K562 (cell line): ENCODE results near the gene AHCYL1. TPM values are rescaled to one million over a fixed set of nuclear protein-coding genes. Genes with fewer than 3 reads are reported as not detected.

Experiments used
- ATAC-seq: fragments of 200-7000 bp; cut with Tn5 transposase; 3 replicates; pipeline ENCODE4 v1.9.1; 2020; ENCODE audit warnings: moderate library complexity
- BruUV-seq: library from RNA; stranded (reverse); fragments of 400-500 nt; replicated peaks from 2 replicates; lab custom pipeline; 2021; lab: Mats Ljungman, UMichigan
- CTCF ChIA-PET: fragments of 300-600 bp; formaldehyde crosslinking; extraction: SDS; loops from one replicate; lab custom pipeline; 2021; ENCODE audit warnings: low intra/inter-chr PET ratio; lab: Yijun Ruan, JAX
- POLR2A ChIA-PET: fragments of 300-600, 350-650 bp; sonication (Branson Sonifier 250); formaldehyde crosslinking; extraction: SDS; loops from one replicate; lab custom pipeline; 2021; ENCODE audit warnings: antibody characterized with exemption, inconsistent platforms; lab: Yijun Ruan, JAX
- DNase-seq, 4 experiments: peaks; one replicate each; pipeline versions ENCODE4 v3.0.0 to v3.0.0-alpha.2; 2011 to 2018; ENCODE audit warnings: low spot score in 3 of 4, mixed read lengths in 3 of 4; ENCODE audit errors: extremely low read depth in 1 of 4
- FAIRE-seq: peaks from 2 replicates; lab custom pipeline; 2011; peaks lifted over from hg19 to GRCh38; lab: Jason Lieb, UNC
- H2AFZ ChIP-seq: 2 replicates; pipeline ENCODE4 v1.6.0; 2011; ENCODE audit warnings: low read depth, low read length, control low read depth, inconsistent platforms
- H3K27ac ChIP-seq: fragments of 200-600 bp; 3 replicates; pipeline ENCODE4 v1.8.0; 2011; ENCODE audit warnings: low read depth, mild to moderate bottlenecking, control low read depth, inconsistent platforms, low read length, moderate library complexity, mixed read lengths; ENCODE audit errors: extremely low read depth
- H3K27me3 ChIP-seq, 2 experiments: fragments of 300-600 bp in 1 of 2; 2 replicates in 1 of 2; 3 replicates in 1 of 2; pipeline versions ENCODE4 v1.6.0 to v1.8.0; 2011; ENCODE audit warnings: inconsistent platforms in 2 of 2, low read length in 2 of 2, mild to moderate bottlenecking in 1 of 2, mixed read lengths in 1 of 2, moderate library complexity in 1 of 2; ENCODE audit not compliant: control insufficient read depth in 2 of 2, insufficient read depth in 2 of 2
- H3K36me3 ChIP-seq: fragments of 300-600 bp; 3 replicates; pipeline ENCODE4 v1.8.0; 2011; ENCODE audit warnings: mild to moderate bottlenecking, low read length, inconsistent platforms; ENCODE audit not compliant: control insufficient read depth, insufficient read depth
- H3K4me1 ChIP-seq, 2 experiments: fragments of 200-600 bp in 1 of 2; replicated peaks in 1 of 2; 2 replicates in 1 of 2; 3 replicates in 1 of 2; pipeline versions ENCODE4 v1.5.1 to v1.8.0; 2011; ENCODE audit warnings: inconsistent platforms in 2 of 2, low read length in 2 of 2, mild to moderate bottlenecking in 1 of 2, mixed read lengths in 1 of 2, moderate library complexity in 1 of 2; ENCODE audit not compliant: control insufficient read depth in 2 of 2, insufficient read depth in 2 of 2
- H3K4me2 ChIP-seq: 2 replicates; pipeline ENCODE4 v1.6.1; 2011; ENCODE audit warnings: low read length, control low read depth, inconsistent platforms, mixed read lengths; ENCODE audit not compliant: insufficient read depth
- H3K4me3 ChIP-seq: fragments of 200-600 bp; sonication (generic), shearing (Covaris generic); 2 replicates; pipeline ENCODE4 v1.5.1; 2016; ENCODE audit warnings: control low read depth, inconsistent platforms
- H3K79me2 ChIP-seq: fragments of 200-600 bp; 3 replicates; pipeline ENCODE4 v1.8.0; 2011; ENCODE audit warnings: low read length, inconsistent platforms; ENCODE audit not compliant: control insufficient read depth, insufficient read depth
- H3K9ac ChIP-seq, 2 experiments: 2 replicates each; pipeline versions ENCODE4 v1.6.0 to v1.6.1; 2011; ENCODE audit warnings: low read depth in 2 of 2, low read length in 2 of 2, control low read depth in 1 of 2, inconsistent platforms in 1 of 2, mild to moderate bottlenecking in 1 of 2, mixed read lengths in 1 of 2; ENCODE audit not compliant: insufficient read depth in 1 of 2
- H3K9me1 ChIP-seq: one replicate; pipeline ENCODE4 v1.6.0; 2011; ENCODE audit warnings: inconsistent platforms, mild to moderate bottlenecking, low read length, moderate library complexity; ENCODE audit not compliant: control insufficient read depth, insufficient read depth
- H3K9me3 ChIP-seq: replicated peaks from 2 replicates; pipeline ENCODE4 v1.5.1; 2011; ENCODE audit warnings: low read depth, low read length, inconsistent platforms; ENCODE audit not compliant: control insufficient read depth, insufficient read depth
- H4K20me1 ChIP-seq: replicated peaks from 2 replicates; pipeline ENCODE4 v1.6.1; 2011; ENCODE audit warnings: low read length, inconsistent platforms, mixed read lengths; ENCODE audit not compliant: control insufficient read depth, insufficient read depth
- CC2D1A ChIP-seq: fragments of 450-650 bp; IDR thresholded peaks from 2 replicates; pipeline ENCODE4 v1.6.1; 2017; ENCODE audit warnings: mild to moderate bottlenecking
- HES1 ChIP-seq: fragments of 450-650 bp; IDR thresholded peaks from 2 replicates; pipeline ENCODE4 v1.6.1; 2016; ENCODE audit warnings: low read depth, mild to moderate bottlenecking, moderate library complexity
- NUFIP1 ChIP-seq: fragments of 450-650 bp; IDR thresholded peaks from 2 replicates; pipeline ENCODE4 v1.6.1; 2018; ENCODE audit not compliant: partially characterized antibody
- RCOR1 ChIP-seq, 2 experiments: IDR thresholded peaks; 2 replicates each; pipeline ENCODE4 v1.6.1; 2012; ENCODE audit warnings: low read depth in 2 of 2, low read length in 2 of 2, borderline replicate concordance in 1 of 2, improper control_type of control experiment in 1 of 2
- ZNF23 ChIP-seq: fragments of 250-450 bp; sonication (Bioruptor Pico); IDR thresholded peaks from 2 replicates; pipeline ENCODE4 v1.4.0; 2020; ENCODE audit warnings: mild to moderate bottlenecking
- WGBS: fragments of 100-300 bp; shearing (Covaris generic); methylation state at CpG from one replicate; pipeline ENCODE4 v1.1.6; 2016; ENCODE audit warnings: low coverage, mixed read lengths; ENCODE audit not compliant: insufficient coverage; ENCODE audit errors: missing lambda C conversion rate; 5-methylcytosine and 5-hydroxymethylcytosine counted together
- in situ Hi-C: fragments of 300-500 bp; cut with MboI; formaldehyde crosslinking; loops from 4 replicates; pipeline ENCODE4 v1.15.0; 2018; ENCODE audit warnings: inconsistent platforms, mixed read lengths
- intact Hi-C: fragments of 100-400 bp; cut with micrococcal nuclease; formaldehyde crosslinking; loops from 2 replicates; pipeline ENCODE4 v1.14.2; 2022
- polyA plus RNA-seq, 8 experiments: library from polyadenylated mRNA; depleted of rRNA in 4 of 8; stranded (reverse) in 5 of 8; unstranded in 3 of 8; fragments of >200 nt; fragmentation: Nextera tagmentation in 2 of 8; fragmentation: Illumina TruSeq in 1 of 8; extraction: Ambion mirVana in 2 of 8; extraction: Trizol in 1 of 8; gene quantifications; 2 replicates each; pipeline versions ENCODE4 v1.2.1 to v1.2.3, GENCODE V29; 2011 to 2014; ENCODE audit warnings: inconsistent platforms in 1 of 8, missing spikeins in 1 of 8
- total RNA-seq, 7 experiments: library from RNA; depleted of rRNA in 6 of 7; stranded (reverse); fragments of >200 nt in 6 of 7; fragmentation: Illumina TruSeq in 2 of 7; extraction: Trizol in 2 of 7; gene quantifications; 2 replicates each; pipeline versions ENCODE4 v1.2.1 to v1.2.3, GENCODE V29; 2011 to 2021; ENCODE audit warnings: low replicate concordance in 1 of 7
- TF ChIP-seq, protein P1 (sequence below): fragments of 200-400 bp; formaldehyde crosslinking; IDR thresholded peaks from 2 replicates; pipeline ENCODE4 v1.6.1; 2017; ENCODE audit warnings: mild to moderate bottlenecking, low read depth, low read length, moderate library complexity

The AHCYL1 gene
- total and polyA plus RNA-seq, 9 of the 15 experiments (the other 6 are each of a cell fraction or from before 2014, with no cell fraction given): 27.3 to 118 (median 44.5) TPM

DNA sequence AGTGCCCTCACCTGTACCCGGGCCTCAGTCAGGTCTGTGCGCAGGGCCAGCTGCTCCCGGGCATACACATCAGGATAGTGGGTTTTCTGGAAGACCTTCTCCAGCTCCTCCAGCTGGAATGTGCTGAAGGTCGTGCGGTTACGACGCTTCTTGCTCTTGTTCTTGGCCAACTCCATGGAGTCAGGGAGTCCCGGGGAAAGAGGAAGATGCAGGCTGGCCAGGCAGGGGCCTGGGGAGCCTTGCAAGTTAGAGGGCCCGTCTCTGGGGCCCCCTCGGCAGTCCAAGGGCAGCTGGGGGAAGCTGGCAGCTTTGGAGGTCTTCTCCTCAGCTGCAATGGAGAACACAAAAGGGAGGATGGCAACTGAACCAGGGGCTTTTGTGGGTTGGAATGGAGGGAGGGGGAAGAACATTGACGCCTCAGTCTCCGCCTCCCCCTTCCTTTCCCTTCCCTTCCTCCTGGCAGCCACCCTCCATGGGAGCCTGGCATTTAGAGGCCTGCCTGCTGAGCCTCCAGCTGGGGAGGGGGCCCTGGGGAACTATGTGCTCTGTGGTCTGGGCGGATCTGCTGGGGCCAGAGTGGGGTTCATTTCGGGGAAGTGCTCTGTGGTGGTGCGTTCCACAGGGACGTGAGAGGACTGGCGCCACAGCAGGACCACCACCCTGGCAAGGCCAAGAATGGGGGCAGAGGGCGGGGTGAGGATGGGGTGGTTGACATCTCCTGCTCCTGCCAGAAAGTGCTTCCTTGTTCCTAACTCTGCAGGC, 80.2 kb downstream of the AHCYL1 start:
- Histone ChIP-seq H3K9ac (peak overlapping the region in 1 of 2 experiments; percentile 32; a peak in 1 of 4 replicates), H3K9me3 (no peaks in the 10 kb centered on the region), H3K4me1 (peaks cover 7 to 11% of the 10 kb centered on the region in 2 experiments; a peak in 4 of 5 replicates), H3K9me1 (peaks cover 4% of the 10 kb centered on the region), H3K27me3 (peaks cover 0 to 11% of the 10 kb centered on the region in 2 experiments; a peak in 2 of 5 replicates), H3K4me3 (no peak overlapping the region), H3K79me2 (no peaks in the 10 kb centered on the region), H3K4me2 (no peak overlapping the region), H4K20me1 (peaks cover 8% of the 10 kb centered on the region), H2AFZ (no peak overlapping the region), H3K36me3 (no peaks in the 10 kb centered on the region; the same call in 2 of the 3 replicates), H3K27ac (no peak overlapping the region)
- ChIA-PET POLR2A (interaction anchor here (0.8 to 1.2 kb wide), 2 partner anchors 13 to 516 kb away, joined by 3 read pairs; partner anchors contain the start of gene GNAI3), CTCF (no interaction called here)
- intact Hi-C loops: no loop called here
- in situ Hi-C loops: no loop called here
- TF ChIP-seq CC2D1A (no peak), HES1 (no peak), ZNF23 (no peak), RCOR1 (IDR thresholded peaks at IDR 0.05; ENCODE audit: borderline replicate concordance in 1 of 2, low read depth in 2 of 2, low read length in 2 of 2) (no peak), NUFIP1 (no peak)
- TF ChIP-seq, protein P1, sequence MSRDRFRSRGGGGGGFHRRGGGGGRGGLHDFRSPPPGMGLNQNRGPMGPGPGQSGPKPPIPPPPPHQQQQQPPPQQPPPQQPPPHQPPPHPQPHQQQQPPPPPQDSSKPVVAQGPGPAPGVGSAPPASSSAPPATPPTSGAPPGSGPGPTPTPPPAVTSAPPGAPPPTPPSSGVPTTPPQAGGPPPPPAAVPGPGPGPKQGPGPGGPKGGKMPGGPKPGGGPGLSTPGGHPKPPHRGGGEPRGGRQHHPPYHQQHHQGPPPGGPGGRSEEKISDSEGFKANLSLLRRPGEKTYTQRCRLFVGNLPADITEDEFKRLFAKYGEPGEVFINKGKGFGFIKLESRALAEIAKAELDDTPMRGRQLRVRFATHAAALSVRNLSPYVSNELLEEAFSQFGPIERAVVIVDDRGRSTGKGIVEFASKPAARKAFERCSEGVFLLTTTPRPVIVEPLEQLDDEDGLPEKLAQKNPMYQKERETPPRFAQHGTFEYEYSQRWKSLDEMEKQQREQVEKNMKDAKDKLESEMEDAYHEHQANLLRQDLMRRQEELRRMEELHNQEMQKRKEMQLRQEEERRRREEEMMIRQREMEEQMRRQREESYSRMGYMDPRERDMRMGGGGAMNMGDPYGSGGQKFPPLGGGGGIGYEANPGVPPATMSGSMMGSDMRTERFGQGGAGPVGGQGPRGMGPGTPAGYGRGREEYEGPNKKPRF: no peak
- FAIRE-seq: no peak
- 40% methylated on average over 16 of the region's 18 CpGs for WGBS
- no peak for DNase-seq
- ATAC-seq: no peak
- BruUV-seq: no TSS peak
